A549 (cell line): ENCODE results near the gene PCNX4. TPM values are rescaled to one million over a fixed set of nuclear protein-coding genes. Genes with fewer than 3 reads are reported as not detected.

Experiments
- ATAC-seq, 2 experiments: fragments of 200-7000 bp in 1 of 2; fragments of >200 bp in 1 of 2; cut with Nextera tagmentation in 1 of 2; cut with Tn5 transposase in 1 of 2; 3 replicates each; pipeline versions ENCODE4 v1.8.0 to v1.9.1; 2018 to 2020; ENCODE audit warnings: mild to moderate bottlenecking in 1 of 2, moderate library complexity in 1 of 2
- CTCF ChIA-PET: fragments of 300-600 bp; sonication (Branson Sonifier 250); formaldehyde crosslinking; extraction: SDS; loops from one replicate; lab custom pipeline; 2021; ENCODE audit warnings: antibody characterized with exemption, inconsistent platforms; lab: Yijun Ruan, JAX
- POLR2A ChIA-PET: fragments of 350-600 bp; formaldehyde crosslinking; extraction: SDS; loops from one replicate; lab custom pipeline; 2021; ENCODE audit warnings: antibody characterized with exemption, inconsistent platforms; lab: Yijun Ruan, JAX
- DNase-seq, 2 experiments: peaks; one replicate each; pipeline versions ENCODE4 v3.0.0 to v3.0.0-alpha.2; 2011 to 2016; ENCODE audit warnings: low read depth in 1 of 2, low spot score in 1 of 2
- FAIRE-seq: peaks from 2 replicates; lab custom pipeline; 2011; peaks lifted over from hg19 to GRCh38; lab: Jason Lieb, UNC
- H3K27ac ChIP-seq, 2 experiments: fragments of >200 bp; sonication (Bioruptor Twin); formaldehyde crosslinking; 3 replicates each; pipeline ENCODE4 v1.5.1; 2016 to 2017
- H3K4me1 ChIP-seq: fragments of >200 bp; sonication (Bioruptor Twin); formaldehyde crosslinking; 3 replicates; pipeline ENCODE4 v1.6.1; 2016
- H3K4me2 ChIP-seq: fragments of >200 bp; sonication (Bioruptor Twin); formaldehyde crosslinking; 3 replicates; pipeline ENCODE4 v1.6.1; 2016
- H3K4me3 ChIP-seq: fragments of >200 bp; sonication (Bioruptor Twin); formaldehyde crosslinking; 3 replicates; pipeline ENCODE4 v1.5.1; 2016
- H3K9me3 ChIP-seq: fragments of >200 bp; sonication (Bioruptor Twin); formaldehyde crosslinking; 3 replicates; pipeline ENCODE4 v1.6.1; 2016
- EHF ChIP-seq: fragments of 250-450 bp; sonication (Bioruptor Pico); IDR thresholded peaks from 2 replicates; pipeline ENCODE4 v1.5.0; 2020; ENCODE audit warnings: mild to moderate bottlenecking
- FOSL2 ChIP-seq, 2 experiments: fragments of 450-650 bp in 1 of 2; fragments of >200 bp in 1 of 2; sonication (Bioruptor Twin) in 1 of 2; formaldehyde crosslinking; IDR thresholded peaks; 2 replicates each; pipeline versions ENCODE4 v1.5.0 to v1.6.1; 2016 to 2020; ENCODE audit warnings: mild to moderate bottlenecking in 1 of 2, moderate library complexity in 1 of 2
- FOXS1 ChIP-seq: fragments of 250-450 bp; sonication (Bioruptor Pico); IDR thresholded peaks from 2 replicates; pipeline ENCODE4 v1.5.0; 2020; ENCODE audit warnings: mild to moderate bottlenecking, moderate library complexity
- GATA3 ChIP-seq: IDR thresholded peaks from 2 replicates; pipeline ENCODE4 v1.6.1; 2012; ENCODE audit warnings: borderline replicate concordance
- HOXA7 ChIP-seq: fragments of 250-450 bp; sonication (Bioruptor Pico); IDR thresholded peaks from 2 replicates; pipeline ENCODE4 v1.5.0; 2020; ENCODE audit warnings: mild to moderate bottlenecking, moderate library complexity
- KDM1A ChIP-seq: fragments of 200-600 bp; sonication (generic); IDR thresholded peaks from 2 replicates; pipeline ENCODE4 v1.6.1; 2016; ENCODE audit warnings: low read depth, mild to moderate bottlenecking
- KDM5A ChIP-seq: fragments of 200-600 bp; sonication (generic); IDR thresholded peaks from 2 replicates; pipeline ENCODE4 v1.6.1; 2016; ENCODE audit warnings: antibody characterized with exemption, mild to moderate bottlenecking
- MAFK ChIP-seq: fragments of 450-650 bp; IDR thresholded peaks from 2 replicates; pipeline ENCODE4 v1.6.1; 2014; ENCODE audit not compliant: partially characterized antibody
- MAZ ChIP-seq: fragments of 150-350 bp; IDR thresholded peaks from 2 replicates; pipeline ENCODE4 v1.6.1; 2014; ENCODE audit warnings: antibody characterized with exemption, low read depth, low read length, borderline replicate concordance
- PHF8 ChIP-seq: fragments of 200-600 bp; sonication (generic); IDR thresholded peaks from 2 replicates; pipeline ENCODE4 v1.6.1; 2016; ENCODE audit warnings: low read depth, mild to moderate bottlenecking, antibody characterized with exemption, moderate library complexity, borderline replicate concordance
- RFX5 ChIP-seq: fragments of 450-650 bp; IDR thresholded peaks from 2 replicates; pipeline ENCODE4 v1.7.1; 2014; ENCODE audit warnings: antibody characterized with exemption, mild to moderate bottlenecking, moderate library complexity
- RNF2 ChIP-seq: fragments of 200-600 bp; sonication (generic); IDR thresholded peaks from 2 replicates; pipeline ENCODE4 v1.6.1; 2016; ENCODE audit warnings: low read depth, mild to moderate bottlenecking, antibody characterized with exemption, moderate library complexity, borderline replicate concordance
- TFCP2L1 ChIP-seq: fragments of 250-450 bp; sonication (Bioruptor Pico); IDR thresholded peaks from 2 replicates; pipeline ENCODE4 v1.5.0; 2021; ENCODE audit warnings: mild to moderate bottlenecking
- TP53 ChIP-seq: fragments of 250-450 bp; sonication (Bioruptor Pico); IDR thresholded peaks from 2 replicates; pipeline ENCODE4 v1.5.0; 2021; ENCODE audit warnings: mild to moderate bottlenecking, moderate library complexity
- ZC3H11A ChIP-seq: fragments of 450-650 bp; IDR thresholded peaks from 2 replicates; pipeline ENCODE4 v1.6.1; 2014; ENCODE audit warnings: antibody characterized with exemption, mild to moderate bottlenecking
- ZNF302 ChIP-seq: fragments of 250-450 bp; sonication (Bioruptor Pico); IDR thresholded peaks from 2 replicates; pipeline ENCODE4 v1.9.0; 2021; ENCODE audit warnings: inconsistent platforms, mild to moderate bottlenecking, moderate library complexity
- WGBS: methylation state at CpG from one replicate; pipeline ENCODE4 v1.1.6; 2017; ENCODE audit errors: missing lambda C conversion rate; 5-methylcytosine and 5-hydroxymethylcytosine counted together
- polyA plus RNA-seq, 4 experiments: library from polyadenylated mRNA; depleted of rRNA in 3 of 4; stranded (reverse); fragments of >200 nt; fragmentation: RNase III in 1 of 4; extraction: RNeasy Plus Mini Kit Qiagen cat#74134 plus additional on column Dnase treatment in 1 of 4; gene quantifications; 2 replicates in 3 of 4; 3 replicates in 1 of 4; pipeline ENCODE4 v1.2.3, GENCODE V29; 2011 to 2017
- TF ChIP-seq, protein P1 (sequence below): IDR thresholded peaks from 2 replicates; pipeline ENCODE4 v1.6.1; 2012
- TF ChIP-seq, protein P2 (sequence below): fragments of 150-350 bp; IDR thresholded peaks from 2 replicates; pipeline ENCODE4 v1.6.1; 2014; ENCODE audit warnings: low read depth, mild to moderate bottlenecking, low read length
- TF ChIP-seq, protein P3 (sequence below): IDR thresholded peaks from 2 replicates; pipeline ENCODE4 v1.6.1; 2012; ENCODE audit warnings: low read depth, borderline replicate concordance
- TF ChIP-seq, protein P4 (sequence below): fragments of >200 bp; sonication (Bioruptor Twin); formaldehyde crosslinking; IDR thresholded peaks from 2 replicates; pipeline ENCODE4 v1.6.1; 2016
- TF ChIP-seq, protein P5 (sequence below): fragments of 450-650 bp; IDR thresholded peaks from 2 replicates; pipeline ENCODE4 v1.6.1; 2014; ENCODE audit warnings: antibody characterized with exemption

PCNX4 gene
- polyA plus RNA-seq, 2 of the 4 experiments (the other 2 are of a cell fraction), result 24.2 to 51.0 TPM

DNA sequence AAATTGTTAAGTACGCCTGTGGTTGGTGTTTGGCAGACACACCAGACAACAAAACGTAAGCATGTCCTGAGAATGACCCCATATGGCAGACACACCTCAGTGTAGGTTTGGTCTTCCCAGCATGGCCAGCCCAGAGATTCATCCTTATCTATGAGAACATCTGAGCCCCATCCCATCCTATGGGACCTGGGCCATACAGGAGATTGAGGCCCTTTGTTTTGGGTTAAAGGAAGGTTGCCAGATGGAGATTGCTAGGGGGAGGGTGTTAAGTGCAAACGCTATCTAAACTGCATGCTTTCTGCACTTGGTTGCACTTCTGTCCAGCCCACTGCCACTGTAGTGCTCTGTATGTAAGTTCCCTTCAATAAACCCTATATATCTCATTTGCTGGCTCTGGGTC, 4.1 kb upstream of the PCNX4 start:
- no peak for TF ChIP-seq TFCP2L1
- DNase-seq, result no peak
- no peak for ATAC-seq
- Histone ChIP-seq H3K9me3 (no peaks in the 10 kb centered on the region), H3K4me1 (peaks cover 5% of the 10 kb centered on the region; the same call in 2 of the 3 replicates), H3K4me2 (no peak overlapping the region), H3K27ac (no peak overlapping the region), H3K4me3 (no peak overlapping the region)
- POLR2A ChIA-PET, result no interaction called here
- CTCF ChIA-PET, result interaction anchor here (1.2 kb wide), 1 partner anchor 123 kb away, joined by 3 read pairs; no protein-coding TSS in a partner anchor
- FAIRE-seq, result no peak
- 94% methylated on average over 3 of the region's 3 CpGs for WGBS

DNA sequence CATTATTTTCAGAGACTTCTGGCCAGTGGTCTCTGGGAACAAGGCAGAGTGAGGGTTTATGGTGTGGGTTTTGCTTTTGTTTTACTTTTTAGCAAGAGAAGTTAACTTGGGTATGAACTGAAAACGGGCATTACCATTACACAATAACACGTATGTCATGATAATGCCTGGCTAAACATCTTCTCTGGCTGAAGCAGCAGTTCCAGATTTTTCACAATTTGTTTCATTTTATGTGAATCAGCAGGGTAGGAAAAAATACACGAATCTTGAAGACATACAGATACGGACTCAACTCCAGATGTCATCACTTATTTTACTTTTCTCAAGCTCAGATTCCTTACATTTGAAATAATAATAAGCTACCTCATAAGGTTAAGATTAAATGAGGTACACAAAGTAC, 2.5 kb upstream of the PCNX4 start:
- no peak overlapping the region for H3K4me2 ChIP-seq
- ATAC-seq (no peak), DNase-seq (no peak), FAIRE-seq (no peak)
- 39% methylated on average over 4 of the region's 4 CpGs for WGBS
- POLR2A ChIA-PET, result interaction anchor here (1.3 kb wide), 1 partner anchor 160 kb away, joined by 6 read pairs; the partner anchor contains the start of gene PPM1A
- no peaks in the 10 kb centered on the region for H3K9me3 ChIP-seq
- CTCF ChIA-PET, result interaction anchor here (0.6 to 1.9 kb wide), 2 partner anchors 24 to 76 kb away, joined by 5 to 8 read pairs; partner anchors contain the start of gene DHRS7
- TF ChIP-seq PHF8, result no peak
- no peak for TF ChIP-seq FOSL2 (IDR thresholded peaks at IDR 0.05)
- no peak for TF ChIP-seq FOSL2 (CRISPR knock-in tag; IDR thresholded peaks at IDR 0.05)
- TF ChIP-seq FOXS1, result no peak
- TF ChIP-seq, protein P1, sequence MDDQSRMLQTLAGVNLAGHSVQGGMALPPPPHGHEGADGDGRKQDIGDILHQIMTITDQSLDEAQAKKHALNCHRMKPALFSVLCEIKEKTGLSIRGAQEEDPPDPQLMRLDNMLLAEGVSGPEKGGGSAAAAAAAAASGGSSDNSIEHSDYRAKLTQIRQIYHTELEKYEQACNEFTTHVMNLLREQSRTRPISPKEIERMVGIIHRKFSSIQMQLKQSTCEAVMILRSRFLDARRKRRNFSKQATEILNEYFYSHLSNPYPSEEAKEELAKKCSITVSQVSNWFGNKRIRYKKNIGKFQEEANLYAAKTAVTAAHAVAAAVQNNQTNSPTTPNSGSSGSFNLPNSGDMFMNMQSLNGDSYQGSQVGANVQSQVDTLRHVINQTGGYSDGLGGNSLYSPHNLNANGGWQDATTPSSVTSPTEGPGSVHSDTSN, result no peak
- TF ChIP-seq TP53, result no peak
- no peak for TF ChIP-seq KDM5A
- no peak for TF ChIP-seq MAZ
- no peak for TF ChIP-seq KDM1A
- TF ChIP-seq, protein P2, sequence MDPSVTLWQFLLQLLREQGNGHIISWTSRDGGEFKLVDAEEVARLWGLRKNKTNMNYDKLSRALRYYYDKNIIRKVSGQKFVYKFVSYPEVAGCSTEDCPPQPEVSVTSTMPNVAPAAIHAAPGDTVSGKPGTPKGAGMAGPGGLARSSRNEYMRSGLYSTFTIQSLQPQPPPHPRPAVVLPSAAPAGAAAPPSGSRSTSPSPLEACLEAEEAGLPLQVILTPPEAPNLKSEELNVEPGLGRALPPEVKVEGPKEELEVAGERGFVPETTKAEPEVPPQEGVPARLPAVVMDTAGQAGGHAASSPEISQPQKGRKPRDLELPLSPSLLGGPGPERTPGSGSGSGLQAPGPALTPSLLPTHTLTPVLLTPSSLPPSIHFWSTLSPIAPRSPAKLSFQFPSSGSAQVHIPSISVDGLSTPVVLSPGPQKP, result no peak
- no peak overlapping the region for H3K4me3 ChIP-seq
- peaks cover 14% of the 10 kb centered on the region for H3K4me1 ChIP-seq
- no peak overlapping the region for H3K27ac ChIP-seq

DNA sequence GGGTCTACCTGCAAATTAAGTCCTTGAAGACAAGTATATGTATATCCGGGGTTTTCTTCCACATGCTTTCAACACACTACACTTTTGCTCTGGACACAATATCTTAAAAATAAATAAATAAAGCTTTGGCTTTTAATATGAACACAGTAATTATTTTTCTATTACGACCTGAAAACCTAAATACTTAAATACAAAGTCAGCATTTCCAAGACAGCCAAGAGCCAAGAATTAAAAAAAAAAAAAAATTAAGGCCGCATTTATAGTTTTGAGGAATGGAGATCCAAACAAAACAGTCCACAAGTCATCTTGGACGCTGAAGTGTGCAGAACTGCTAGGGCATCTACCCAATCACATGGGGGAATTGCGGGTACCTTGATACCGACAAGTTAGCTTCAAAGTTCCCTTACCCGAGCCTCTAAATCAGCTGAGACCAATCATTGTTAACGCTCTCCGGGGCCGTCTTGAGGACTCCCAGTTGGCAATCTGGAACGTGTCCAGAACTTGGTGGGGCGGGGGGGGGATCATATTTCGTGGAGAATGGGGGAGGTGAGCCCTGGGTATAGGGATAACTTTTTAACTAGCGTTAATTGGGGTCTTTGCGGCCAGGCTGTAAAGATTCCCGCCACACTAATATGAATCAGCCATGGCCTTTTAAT, 731 bp upstream of the PCNX4 start:
- no peak for FAIRE-seq
- Histone ChIP-seq H3K27ac (peak overlapping the region; percentile 92 to 97), H3K4me1 (peaks cover 31% of the 10 kb centered on the region), H3K9me3 (no peaks in the 10 kb centered on the region), H3K4me2 (peak overlapping the region; percentile 89), H3K4me3 (peak overlapping the region; percentile 72)
- ATAC-seq, result peak; percentile 15 to 20; a peak in 4 of 6 replicates
- TF ChIP-seq EHF (CRISPR knock-in tag) (no peak), MAFK (peak; percentile 76), ZNF302 (CRISPR knock-in tag) (no peak), RNF2 (no peak)
- POLR2A ChIA-PET, result interaction anchor here (0.6 to 2.5 kb wide), 6 partner anchors 10 to 607 kb away, joined by 3 to 20 read pairs (median 6); partner anchors contain the start of genes JKAMP, L3HYPDH and PPM1A
- 20% methylated on average over 16 of the region's 16 CpGs for WGBS
- CTCF ChIA-PET, result interaction anchor here (0.6 to 1.9 kb wide), 6 partner anchors 60 to 79 kb away, joined by 3 to 8 read pairs (median 4); partner anchors contain the start of gene DHRS7
- DNase-seq, result peak; percentile 51 to 58

DNA sequence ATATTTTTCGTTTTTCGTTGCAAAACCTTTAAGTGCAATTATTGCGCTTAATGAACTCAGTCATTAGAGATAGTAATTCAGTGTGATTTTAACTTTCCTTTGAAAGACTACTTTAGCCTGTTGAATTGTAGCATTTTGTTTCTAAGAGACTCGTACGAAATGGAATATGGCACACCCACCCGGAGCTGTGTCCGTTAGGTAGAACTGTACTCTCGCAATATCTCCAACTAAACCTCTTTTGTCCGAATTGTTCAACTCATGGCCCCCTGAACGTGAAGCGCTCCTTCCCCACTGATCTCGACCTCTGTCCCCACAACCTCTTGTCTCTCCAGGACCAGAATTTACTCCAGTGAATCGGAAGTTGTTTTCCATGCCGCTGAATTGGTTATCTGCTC, 800 bp downstream of the PCNX4 start:
- CTCF ChIA-PET, result interaction anchor here (0.5 to 1.4 kb wide), 4 partner anchors 29 to 235 kb away, joined by 3 to 5 read pairs (median 3); no protein-coding TSS in a partner anchor
- peak; percentile 18 to 42 for DNase-seq
- TF ChIP-seq, protein P3, sequence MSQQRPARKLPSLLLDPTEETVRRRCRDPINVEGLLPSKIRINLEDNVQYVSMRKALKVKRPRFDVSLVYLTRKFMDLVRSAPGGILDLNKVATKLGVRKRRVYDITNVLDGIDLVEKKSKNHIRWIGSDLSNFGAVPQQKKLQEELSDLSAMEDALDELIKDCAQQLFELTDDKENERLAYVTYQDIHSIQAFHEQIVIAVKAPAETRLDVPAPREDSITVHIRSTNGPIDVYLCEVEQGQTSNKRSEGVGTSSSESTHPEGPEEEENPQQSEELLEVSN, result no peak
- TF ChIP-seq, protein P4, sequence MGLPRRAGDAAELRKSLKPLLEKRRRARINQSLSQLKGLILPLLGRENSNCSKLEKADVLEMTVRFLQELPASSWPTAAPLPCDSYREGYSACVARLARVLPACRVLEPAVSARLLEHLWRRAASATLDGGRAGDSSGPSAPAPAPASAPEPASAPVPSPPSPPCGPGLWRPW, result no peak
- TF ChIP-seq ZC3H11A (no peak), HOXA7 (CRISPR knock-in tag) (no peak), GATA3 (no peak), RFX5 (no peak)
- TF ChIP-seq, protein P5, sequence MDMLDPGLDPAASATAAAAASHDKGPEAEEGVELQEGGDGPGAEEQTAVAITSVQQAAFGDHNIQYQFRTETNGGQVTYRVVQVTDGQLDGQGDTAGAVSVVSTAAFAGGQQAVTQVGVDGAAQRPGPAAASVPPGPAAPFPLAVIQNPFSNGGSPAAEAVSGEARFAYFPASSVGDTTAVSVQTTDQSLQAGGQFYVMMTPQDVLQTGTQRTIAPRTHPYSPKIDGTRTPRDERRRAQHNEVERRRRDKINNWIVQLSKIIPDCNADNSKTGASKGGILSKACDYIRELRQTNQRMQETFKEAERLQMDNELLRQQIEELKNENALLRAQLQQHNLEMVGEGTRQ, result no peak
- under 1% methylated on average over 14 of the region's 14 CpGs for WGBS
- H3K27ac ChIP-seq, result peak overlapping the region; percentile 92 to 97
- peak; percentile 44 to 48; a peak in 5 of 6 replicates for ATAC-seq
- H3K9me3 ChIP-seq, result no peaks in the 10 kb centered on the region
- POLR2A ChIA-PET, result interaction anchor here (0.9 to 2.5 kb wide), 7 partner anchors 16 to 608 kb away, joined by 4 to 19 read pairs (median 5); partner anchors contain the start of genes DHRS7, JKAMP, L3HYPDH and PPM1A
- H3K4me1 ChIP-seq, result peaks cover 31% of the 10 kb centered on the region
- FAIRE-seq, result no peak
- H3K4me3 ChIP-seq, result peak overlapping the region; percentile 72
- peak overlapping the region; percentile 80 for H3K4me2 ChIP-seq
